CD4-positive, alpha-beta memory T cell (primary cell): ENCODE data around the gene ZNF70. TPM values are rescaled to one million over a fixed set of nuclear protein-coding genes. Genes with fewer than 3 reads are reported as not detected.
"Not testable (repeated sequence)": the region's sequence is repeated elsewhere in the genome, so short reads cannot be mapped to it uniquely, and the experiment has no call there.

ENCODE experiments used
- CTCF ChIA-PET: fragments of 350-600 bp; sonication (Branson Sonifier 250); formaldehyde crosslinking; loops from one replicate; lab custom pipeline; 2021; ENCODE audit warnings: inconsistent platforms; ENCODE audit not compliant: partially characterized antibody; lab: Charles Lee
- POLR2A ChIA-PET: fragments of 350-600 bp; sonication (Branson Sonifier 250); formaldehyde crosslinking; loops from one replicate; lab custom pipeline; 2021; ENCODE audit not compliant: partially characterized antibody; lab: Charles Lee
- DNase-seq, 5 donors: peaks; one replicate each; pipeline versions ENCODE4 v3.0.0 to v3.0.0-alpha.2; 2020 to 2022; ENCODE audit warnings: mixed read lengths in 1 of 5
- H3K27ac ChIP-seq: one replicate; pipeline ENCODE4 v1.7.0; 2013; ENCODE audit warnings: low read depth, low read length
- H3K27me3 ChIP-seq: 2 replicates; pipeline ENCODE4 v1.7.0; 2013; ENCODE audit warnings: mild to moderate bottlenecking, low read length, moderate library complexity; ENCODE audit not compliant: insufficient read depth
- H3K36me3 ChIP-seq: 2 replicates; pipeline ENCODE4 v1.7.0; 2013; ENCODE audit warnings: mild to moderate bottlenecking, low read length, moderate library complexity; ENCODE audit not compliant: insufficient read depth
- H3K4me1 ChIP-seq: 2 replicates; pipeline ENCODE4 v1.7.0; 2013; ENCODE audit warnings: mild to moderate bottlenecking, low read length, moderate library complexity; ENCODE audit not compliant: insufficient read depth
- H3K4me3 ChIP-seq, 2 donors: one replicate each; pipeline ENCODE4 v1.7.0; 2013; ENCODE audit warnings: low read length in 2 of 2, mild to moderate bottlenecking in 1 of 2
- H3K9me3 ChIP-seq, 2 donors: one replicate each; pipeline ENCODE4 v1.7.0; 2013; ENCODE audit warnings: low read length in 2 of 2, control low read depth in 1 of 2; ENCODE audit not compliant: control insufficient read depth in 1 of 2
- H3K27ac Mint-ChIP-seq, 7 donors: one replicate each; pipeline ENCODE4 v1.8.0; 2020 to 2021; ENCODE audit warnings: mixed read lengths in 7 of 7, mild to moderate bottlenecking in 6 of 7, inconsistent platforms in 3 of 7, moderate library complexity in 3 of 7
- H3K27me3 Mint-ChIP-seq, 2 donors: one replicate each; pipeline ENCODE4 v1.8.0; 2020 to 2021; ENCODE audit warnings: mixed read lengths in 2 of 2
- H3K36me3 Mint-ChIP-seq, 2 donors: one replicate each; pipeline ENCODE4 v1.8.0; 2020 to 2021; ENCODE audit warnings: mixed read lengths in 2 of 2, inconsistent platforms in 1 of 2, mild to moderate bottlenecking in 1 of 2
- H3K4me1 Mint-ChIP-seq, 4 donors: one replicate each; pipeline ENCODE4 v1.8.0; 2020 to 2021; ENCODE audit warnings: mixed read lengths in 4 of 4, mild to moderate bottlenecking in 1 of 4
- H3K4me3 Mint-ChIP-seq, 8 donors: one replicate each; pipeline ENCODE4 v1.8.0; 2020 to 2021; ENCODE audit warnings: mixed read lengths in 8 of 8, mild to moderate bottlenecking in 7 of 8, moderate library complexity in 6 of 8, inconsistent platforms in 3 of 8
- H3K9me3 Mint-ChIP-seq, 8 donors: one replicate each; pipeline ENCODE4 v1.8.0; 2020 to 2021; ENCODE audit warnings: mixed read lengths in 8 of 8, mild to moderate bottlenecking in 5 of 8, inconsistent platforms in 3 of 8, moderate library complexity in 1 of 8
- intact Hi-C: fragments of 100-400 bp; cut with micrococcal nuclease; formaldehyde crosslinking; loops from one replicate; pipeline ENCODE4 v1.15.1; 2023
- polyA plus RNA-seq, 2 donors: library from polyadenylated mRNA; unstranded; fragments of 300-500 nt; fragmentation: Illumina TruSeq; gene quantifications; one replicate each; pipeline ENCODE4 v1.2.3, GENCODE V29; 2021
- total RNA-seq, 2 experiments: library from RNA; stranded (reverse); gene quantifications; one replicate each; pipeline ENCODE4 v1.2.3, GENCODE V29; 2021

The ZNF70 gene
- total and polyA plus RNA-seq, 4 experiments from 2014 or later = 0.37 to 7.4 (median 6.4) TPM; not detected in 1

- no peaks in the 10 kb centered on the region for H3K9me3 ChIP-seq
- no peaks in the 10 kb centered on the region for H3K27me3 ChIP-seq
- H3K4me1 Mint-ChIP-seq = peaks cover 0 to 5% (median 1%) of the 10 kb centered on the region in 4 donors
- H3K36me3 Mint-ChIP-seq = peaks cover 26 to 31% of the 10 kb centered on the region in 2 donors
- H3K4me3 Mint-ChIP-seq = no peak overlapping the region
- no peak overlapping the region for H3K4me3 ChIP-seq
- intact Hi-C loops = no loop called here
- H3K27ac ChIP-seq = no peak overlapping the region
- POLR2A ChIA-PET = no interaction called here
- H3K4me1 ChIP-seq = no peaks in the 10 kb centered on the region
- no peaks in the 10 kb centered on the region for H3K36me3 ChIP-seq
- no peaks in the 10 kb centered on the region for H3K27me3 Mint-ChIP-seq
- CTCF ChIA-PET = no interaction called here
- H3K27ac Mint-ChIP-seq = no peak overlapping the region
- no peak for DNase-seq
- H3K9me3 Mint-ChIP-seq = peaks cover 0 to 9% (median 2%) of the 10 kb centered on the region in 8 donors
These were observed 6.4 kb downstream of the ZNF70 start for GRCh38 chr22:23744485-23744884.

GRCh38 chr22:23744001-23744400, 6.9 kb downstream of the ZNF70 start:
- POLR2A ChIA-PET = no interaction called here
- Histone ChIP-seq H3K4me3 (no peak overlapping the region), H3K9me3 (no peaks in the 10 kb centered on the region), H3K4me1 (no peaks in the 10 kb centered on the region), H3K36me3 (no peaks in the 10 kb centered on the region), H3K27me3 (no peaks in the 10 kb centered on the region), H3K27ac (no peak overlapping the region)
- no peaks in the 10 kb centered on the region for H3K27me3 Mint-ChIP-seq
- CTCF ChIA-PET = no interaction called here
- H3K9me3 Mint-ChIP-seq = peaks cover 0 to 9% (median 2%) of the 10 kb centered on the region in 8 donors
- peaks cover 0 to 5% (median 1%) of the 10 kb centered on the region in 4 donors for H3K4me1 Mint-ChIP-seq
- intact Hi-C loops = no loop called here
- no peak overlapping the region for H3K27ac Mint-ChIP-seq
- H3K4me3 Mint-ChIP-seq = no peak overlapping the region
- no peak for DNase-seq
- H3K36me3 Mint-ChIP-seq = peaks cover 26 to 31% of the 10 kb centered on the region in 2 donors

- H3K4me3 ChIP-seq = no peak overlapping the region
- DNase-seq = no peak
- no peaks in the 10 kb centered on the region for H3K36me3 ChIP-seq
- no peaks in the 10 kb centered on the region for H3K27me3 ChIP-seq
- Mint-ChIP-seq H3K9me3 (peaks cover 0 to 9% (median 2%) of the 10 kb centered on the region in 8 donors), H3K27me3 (no peaks in the 10 kb centered on the region), H3K4me3 (no peak overlapping the region), H3K27ac (no peak overlapping the region), H3K36me3 (peaks cover 26 to 31% of the 10 kb centered on the region in 2 donors), H3K4me1 (peaks cover 0 to 5% (median 1%) of the 10 kb centered on the region in 4 donors)
- intact Hi-C loops = no loop called here
- no peak overlapping the region for H3K27ac ChIP-seq
- ChIA-PET POLR2A (no interaction called here), CTCF (no interaction called here)
- no peaks in the 10 kb centered on the region for H3K4me1 ChIP-seq
- no peaks in the 10 kb centered on the region for H3K9me3 ChIP-seq
These were observed 7.6 kb downstream of the ZNF70 start for GRCh38 chr22:23743303-23743705.

- POLR2A ChIA-PET = no interaction called here
- peaks cover 0 to 5% (median 1%) of the 10 kb centered on the region in 4 donors for H3K4me1 Mint-ChIP-seq
- no peak for DNase-seq
- peaks cover 0 to 9% (median 2%) of the 10 kb centered on the region in 8 donors for H3K9me3 Mint-ChIP-seq
- CTCF ChIA-PET = no interaction called here
- intact Hi-C loops = no loop called here
- H3K4me1 ChIP-seq = no peaks in the 10 kb centered on the region
- no peaks in the 10 kb centered on the region for H3K27me3 Mint-ChIP-seq
- H3K27ac Mint-ChIP-seq = no peak overlapping the region
- H3K4me3 Mint-ChIP-seq = no peak overlapping the region
- H3K4me3 ChIP-seq = no peak overlapping the region
- no peaks in the 10 kb centered on the region for H3K27me3 ChIP-seq
- H3K36me3 Mint-ChIP-seq = peaks cover 26 to 31% of the 10 kb centered on the region in 2 donors
- H3K36me3 ChIP-seq = no peaks in the 10 kb centered on the region
- no peaks in the 10 kb centered on the region for H3K9me3 ChIP-seq
- H3K27ac ChIP-seq = no peak overlapping the region
These were observed 8.2 kb downstream of the ZNF70 start for GRCh38 chr22:23742505-23743264.

GRCh38 chr22:23737696-23738095, 13.2 kb downstream of the ZNF70 start:
- no peak overlapping the region for H3K27ac Mint-ChIP-seq
- Histone ChIP-seq H3K4me1 (no peaks in the 10 kb centered on the region), H3K9me3 (no peaks in the 10 kb centered on the region), H3K36me3 (no peaks in the 10 kb centered on the region), H3K27me3 (no peaks in the 10 kb centered on the region), H3K4me3 (no peak overlapping the region), H3K27ac (no peak overlapping the region)
- CTCF ChIA-PET = interaction anchor here (0.7 kb wide), 1 partner anchor 34 kb away, joined by 3 read pairs; no protein-coding TSS in a partner anchor
- DNase-seq = no peak
- H3K36me3 Mint-ChIP-seq = peaks cover 0 to 2% of the 10 kb centered on the region in 2 donors
- POLR2A ChIA-PET = no interaction called here
- intact Hi-C loops = no loop called here
- H3K27me3 Mint-ChIP-seq = no peaks in the 10 kb centered on the region
- no peak overlapping the region for H3K4me3 Mint-ChIP-seq
- H3K9me3 Mint-ChIP-seq = no peaks in the 10 kb centered on the region
- no peaks in the 10 kb centered on the region for H3K4me1 Mint-ChIP-seq

GRCh38 chr22:23728108-23728507, 22.8 kb downstream of the ZNF70 start:
- H3K4me1 Mint-ChIP-seq, H3K9me3 ChIP-seq, intact Hi-C loops, H3K4me3 ChIP-seq, H3K4me3 Mint-ChIP-seq, POLR2A ChIA-PET, CTCF ChIA-PET, H3K27ac ChIP-seq, H3K36me3 Mint-ChIP-seq, H3K36me3 ChIP-seq, H3K9me3 Mint-ChIP-seq, H3K27ac Mint-ChIP-seq, H3K4me1 ChIP-seq, H3K27me3 ChIP-seq, DNase-seq: not testable (repeated sequence)
- peaks cover 5 to 11% of the 10 kb centered on the region in 2 donors for H3K27me3 Mint-ChIP-seq

- no peak overlapping the region for H3K4me3 Mint-ChIP-seq
These were observed 28.2 kb downstream of the ZNF70 start for GRCh38 chr22:23722724-23723123.

More at GRCh38 chr22:23722724-23723123, 28.2 kb downstream of the ZNF70 start:
- peaks cover 5 to 9% of the 10 kb centered on the region in 2 donors for H3K27me3 Mint-ChIP-seq
- Histone ChIP-seq H3K9me3 (no peaks in the 10 kb centered on the region), H3K36me3 (no peaks in the 10 kb centered on the region), H3K27ac (no peak overlapping the region), H3K27me3 (no peaks in the 10 kb centered on the region), H3K4me1 (no peaks in the 10 kb centered on the region), H3K4me3 (no peak overlapping the region)
- intact Hi-C loops = no loop called here
- ChIA-PET POLR2A (no interaction called here), CTCF (no interaction called here)
- no peak overlapping the region for H3K27ac Mint-ChIP-seq
- H3K36me3 Mint-ChIP-seq = no peaks in the 10 kb centered on the region
- no peaks in the 10 kb centered on the region for H3K4me1 Mint-ChIP-seq
- H3K9me3 Mint-ChIP-seq = peaks cover 0 to 2% (median 0%) of the 10 kb centered on the region in 8 donors
- DNase-seq = no peak
